ENCODE measurements around the gene NR2C2AP. TPM values are rescaled to one million over a fixed set of nuclear protein-coding genes. Genes with fewer than 3 reads are reported as not detected.
"Not testable (repeated sequence)": the region's sequence is repeated elsewhere in the genome, so short reads cannot be mapped to it uniquely, and the experiment has no call there.

The NR2C2AP gene
- polyA plus RNA-seq (ENCODE audit: insufficient read length) = 11.4 TPM
- long read RNA-seq, donor 1, partial matches to known transcripts = 0 of 1 reads
- long read RNA-seq, donor 1, other reads (novel, unspliced or antisense) = 0 of 1 reads
- long read RNA-seq, donor 2, partial matches to known transcripts = 0 of 4 reads
- long read RNA-seq, donor 2, other reads (novel, unspliced or antisense) = 0 of 4 reads
- long read RNA-seq, donor 3, partial matches to known transcripts = 0 of 4 reads
- long read RNA-seq, donor 3, other reads (novel, unspliced or antisense) = 0 of 4 reads
- long read RNA-seq, donor 4, partial matches to known transcripts = 0 of 1 reads
- long read RNA-seq, donor 4, other reads (novel, unspliced or antisense) = 0 of 1 reads
- long read RNA-seq, donor 5, transcript NR2C2AP-201 (5 exons, 1,293 nt) = major isoform, 7 of 164 reads
- long read RNA-seq, donor 5, partial matches to known transcripts = 98 of 164 reads
- long read RNA-seq, donor 5, other reads (novel, unspliced or antisense) = 57 of 164 reads
- long read RNA-seq, donor 6, partial matches to known transcripts = 0 of 1 reads
- long read RNA-seq, donor 6, other reads (novel, unspliced or antisense) = 0 of 1 reads
- long read RNA-seq, donor 7, partial matches to known transcripts = 0 of 7 reads
- long read RNA-seq, donor 7, other reads (novel, unspliced or antisense) = 0 of 7 reads
- long read RNA-seq, donor 8, partial matches to known transcripts = 0 of 4 reads
- long read RNA-seq, donor 8, other reads (novel, unspliced or antisense) = 0 of 4 reads

GRCh38 chr19:19203012-19203856 lies at the start of gene NR2C2AP:
NR2C2AP (minus strand) TSS chr19:19203414; CDS start chr19:19203060, 354 bp downstream.
- DNase-seq = peak; percentile 89

GRCh38 chr19:19250196-19250801 lies 47.1 kb upstream of the NR2C2AP start:
- no peak for DNase-seq

GRCh38 chr19:19240476-19240875 lies 37.3 kb upstream of the NR2C2AP start:
- DNase-seq = no peak

- no peak for DNase-seq
Observed at GRCh38 chr19:19239675-19240074, 36.5 kb upstream of the NR2C2AP start.

- DNase-seq = no peak
Observed at GRCh38 chr19:19238126-19238894, 35.1 kb upstream of the NR2C2AP start.

- DNase-seq = no peak
Observed at GRCh38 chr19:19236173-19236572, 33.0 kb upstream of the NR2C2AP start.

GRCh38 chr19:19234220-19234816 lies 31.1 kb upstream of the NR2C2AP start:
- DNase-seq = no peak

- no peak for DNase-seq
Observed at GRCh38 chr19:19232261-19232721, 29.1 kb upstream of the NR2C2AP start.

GRCh38 chr19:19230999-19231398 lies 27.8 kb upstream of the NR2C2AP start:
- DNase-seq = no peak

GRCh38 chr19:19229701-19230100 lies 26.5 kb upstream of the NR2C2AP start:
- DNase-seq = no peak

- DNase-seq = no peak
Observed at GRCh38 chr19:19227217-19227616, 24.0 kb upstream of the NR2C2AP start.

- DNase-seq = no peak
Observed at GRCh38 chr19:19226663-19227062, 23.4 kb upstream of the NR2C2AP start.

GRCh38 chr19:19226204-19226603 lies 23.0 kb upstream of the NR2C2AP start:
- DNase-seq = no peak

- peak; percentile 39 for DNase-seq
Observed at GRCh38 chr19:19224852-19225494, 21.8 kb upstream of the NR2C2AP start.

GRCh38 chr19:19224150-19224851 lies 21.1 kb upstream of the NR2C2AP start:
- no peak for DNase-seq

- DNase-seq = no peak
Observed at GRCh38 chr19:19223636-19224035, 20.4 kb upstream of the NR2C2AP start.

GRCh38 chr19:19223060-19223459 lies 19.8 kb upstream of the NR2C2AP start:
- DNase-seq = no peak

- not testable (repeated sequence) for DNase-seq
Observed at GRCh38 chr19:19221000-19221399, 17.8 kb upstream of the NR2C2AP start.

GRCh38 chr19:19218911-19219310 lies 15.7 kb upstream of the NR2C2AP start:
- no peak for DNase-seq
